ENCODE measurements around the gene SEMA3D. TPM values are rescaled to one million over a fixed set of nuclear protein-coding genes. Genes with fewer than 3 reads are reported as not detected.

Gene SEMA3D
- total and polyA plus RNA-seq, 4 donors, result 0.18 to 1.2 (median 0.72) TPM

GRCh38 chr7:85201209-85201608 is 14.4 kb upstream of the SEMA3D start:
- no peak for TF ChIP-seq ATF3 (IDR thresholded peaks at IDR 0.05)
- no peak for TF ChIP-seq HNF4A (conservative IDR thresholded peaks at IDR 0.05)
- TF ChIP-seq, protein P1, sequence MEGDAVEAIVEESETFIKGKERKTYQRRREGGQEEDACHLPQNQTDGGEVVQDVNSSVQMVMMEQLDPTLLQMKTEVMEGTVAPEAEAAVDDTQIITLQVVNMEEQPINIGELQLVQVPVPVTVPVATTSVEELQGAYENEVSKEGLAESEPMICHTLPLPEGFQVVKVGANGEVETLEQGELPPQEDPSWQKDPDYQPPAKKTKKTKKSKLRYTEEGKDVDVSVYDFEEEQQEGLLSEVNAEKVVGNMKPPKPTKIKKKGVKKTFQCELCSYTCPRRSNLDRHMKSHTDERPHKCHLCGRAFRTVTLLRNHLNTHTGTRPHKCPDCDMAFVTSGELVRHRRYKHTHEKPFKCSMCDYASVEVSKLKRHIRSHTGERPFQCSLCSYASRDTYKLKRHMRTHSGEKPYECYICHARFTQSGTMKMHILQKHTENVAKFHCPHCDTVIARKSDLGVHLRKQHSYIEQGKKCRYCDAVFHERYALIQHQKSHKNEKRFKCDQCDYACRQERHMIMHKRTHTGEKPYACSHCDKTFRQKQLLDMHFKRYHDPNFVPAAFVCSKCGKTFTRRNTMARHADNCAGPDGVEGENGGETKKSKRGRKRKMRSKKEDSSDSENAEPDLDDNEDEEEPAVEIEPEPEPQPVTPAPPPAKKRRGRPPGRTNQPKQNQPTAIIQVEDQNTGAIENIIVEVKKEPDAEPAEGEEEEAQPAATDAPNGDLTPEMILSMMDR (IDR thresholded peaks at IDR 0.05; ENCODE audit: low read depth, low read length, missing input control), result no peak
- no peak for TF ChIP-seq SP1 (IDR thresholded peaks at IDR 0.05)
- no peak for TF ChIP-seq ZBTB33 (IDR thresholded peaks at IDR 0.05)
- no peak overlapping the region for H3K27ac ChIP-seq (ENCODE audit: low read depth in 1 of 2, low read length in 2 of 2)
- no peaks in the 10 kb centered on the region for H3K36me3 ChIP-seq (ENCODE audit: control insufficient read depth in 4 of 4, insufficient read depth in 3 of 4, low read depth in 1 of 4, low read length in 3 of 4)
- no peaks in the 10 kb centered on the region for H3K9me3 ChIP-seq (ENCODE audit: control insufficient read depth in 4 of 4, low read length in 3 of 4)
- no peak for DNase-seq (ENCODE audit: low spot score)
- no peaks in the 10 kb centered on the region for H3K27me3 ChIP-seq (ENCODE audit: control insufficient read depth in 4 of 4, insufficient read depth in 4 of 4, low read length in 3 of 4)
- H3K4me1 ChIP-seq (ENCODE audit: control insufficient read depth in 4 of 4, insufficient read depth in 4 of 4, low read length in 3 of 4), result no peaks in the 10 kb centered on the region
- 80% methylated on average over 2 of the region's 2 CpGs for WGBS
- no peak overlapping the region for H3K9ac ChIP-seq (ENCODE audit: low read depth in 1 of 2, low read length in 2 of 2)
- no peak overlapping the region for H3K4me3 ChIP-seq (ENCODE audit: low read depth in 1 of 3, low read length in 3 of 3)

DNA sequence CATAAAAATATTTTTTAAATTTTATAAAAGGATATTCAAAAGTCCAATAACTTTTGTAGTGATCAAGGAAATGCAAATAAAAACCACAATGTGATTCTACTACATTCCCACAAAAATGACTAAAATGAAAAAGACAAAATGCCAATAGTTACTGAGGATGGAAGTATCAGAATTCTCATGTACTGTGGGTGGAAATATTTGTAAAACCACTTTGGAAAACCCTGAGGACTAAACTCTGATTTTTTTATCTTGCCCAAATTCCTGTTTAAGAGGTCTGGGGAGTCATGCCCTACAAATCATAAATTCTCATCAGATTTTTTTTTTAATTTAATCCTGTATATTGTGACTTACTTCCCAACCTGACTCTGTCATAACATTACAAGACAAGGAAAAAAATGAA is 9.8 kb upstream of the SEMA3D start:
- no peak for TF ChIP-seq TAF1 (conservative IDR thresholded peaks at IDR 0.05)
- Histone ChIP-seq H3K36me3 (ENCODE audit: control insufficient read depth in 4 of 4, insufficient read depth in 3 of 4, low read depth in 1 of 4, low read length in 3 of 4) (no peaks in the 10 kb centered on the region), H3K27me3 (ENCODE audit: control insufficient read depth in 4 of 4, insufficient read depth in 4 of 4, low read length in 3 of 4) (peaks cover 0 to 3% (median 0%) of the 10 kb centered on the region in 4 donors), H3K27ac (ENCODE audit: low read depth in 1 of 2, low read length in 2 of 2) (no peak overlapping the region), H3K4me3 (ENCODE audit: low read depth in 1 of 3, low read length in 3 of 3) (no peak overlapping the region), H3K4me1 (ENCODE audit: control insufficient read depth in 4 of 4, insufficient read depth in 4 of 4, low read length in 3 of 4) (no peaks in the 10 kb centered on the region), H3K9me3 (ENCODE audit: control insufficient read depth in 4 of 4, low read length in 3 of 4) (no peaks in the 10 kb centered on the region), H3K9ac (ENCODE audit: low read depth in 1 of 2, low read length in 2 of 2) (no peak overlapping the region)
- DNase-seq (ENCODE audit: low spot score), result no peak

DNA sequence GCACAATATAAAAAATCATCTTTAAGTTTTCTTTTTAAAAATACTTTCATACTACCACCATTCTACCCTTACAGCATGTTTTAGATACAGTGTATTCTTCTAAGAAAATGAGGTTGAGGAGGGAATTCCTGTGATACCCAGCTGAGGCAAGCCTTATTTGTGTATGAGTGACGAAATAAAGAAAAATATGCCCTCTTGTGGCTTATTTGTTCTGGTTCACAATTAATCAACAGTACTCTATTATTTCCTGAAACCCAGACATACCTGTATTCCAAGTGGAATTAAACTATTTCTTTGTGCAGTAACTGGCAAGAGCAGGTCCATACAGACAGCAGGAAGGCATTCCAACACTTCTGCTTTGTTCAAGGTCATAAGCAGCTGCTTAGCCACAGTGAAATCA is 4.5 kb upstream of the SEMA3D start:
- no peak overlapping the region for H3K4me3 ChIP-seq (ENCODE audit: low read depth in 1 of 3, low read length in 3 of 3)
- H3K36me3 ChIP-seq (ENCODE audit: control insufficient read depth in 4 of 4, insufficient read depth in 3 of 4, low read depth in 1 of 4, low read length in 3 of 4), result no peaks in the 10 kb centered on the region
- 18% methylated on average over 1 of the region's 1 CpG for WGBS
- H3K9ac ChIP-seq (ENCODE audit: low read depth in 1 of 2, low read length in 2 of 2), result no peak overlapping the region
- H3K9me3 ChIP-seq (ENCODE audit: control insufficient read depth in 4 of 4, low read length in 3 of 4), result no peaks in the 10 kb centered on the region
- H3K4me1 ChIP-seq (ENCODE audit: control insufficient read depth in 4 of 4, insufficient read depth in 4 of 4, low read length in 3 of 4), result peaks cover 0 to 4% (median under 1%) of the 10 kb centered on the region in 4 donors
- no peak for DNase-seq (ENCODE audit: low spot score)
- H3K27me3 ChIP-seq (ENCODE audit: control insufficient read depth in 4 of 4, insufficient read depth in 4 of 4, low read length in 3 of 4), result peaks cover 0 to 6% (median 1%) of the 10 kb centered on the region in 4 donors
- H3K27ac ChIP-seq (ENCODE audit: low read depth in 1 of 2, low read length in 2 of 2), result no peak overlapping the region
- TF ChIP-seq HNF4G (IDR thresholded peaks at IDR 0.05) (no peak), RAD21 (IDR thresholded peaks at IDR 0.05) (peak; percentile 30 to 52), JUND (IDR thresholded peaks at IDR 0.05) (no peak)
- TF ChIP-seq, protein P1 (IDR thresholded peaks at IDR 0.05; ENCODE audit: low read depth, low read length, missing input control), result peak; percentile 9

All from liver (tissue), 9 donors.